ENCODE measurements around the gene PBXIP1.

GRCh38 chr1:154934358-154934948 lies 21.4 kb downstream of the PBXIP1 start:
- TF ChIP-seq, protein P1, sequence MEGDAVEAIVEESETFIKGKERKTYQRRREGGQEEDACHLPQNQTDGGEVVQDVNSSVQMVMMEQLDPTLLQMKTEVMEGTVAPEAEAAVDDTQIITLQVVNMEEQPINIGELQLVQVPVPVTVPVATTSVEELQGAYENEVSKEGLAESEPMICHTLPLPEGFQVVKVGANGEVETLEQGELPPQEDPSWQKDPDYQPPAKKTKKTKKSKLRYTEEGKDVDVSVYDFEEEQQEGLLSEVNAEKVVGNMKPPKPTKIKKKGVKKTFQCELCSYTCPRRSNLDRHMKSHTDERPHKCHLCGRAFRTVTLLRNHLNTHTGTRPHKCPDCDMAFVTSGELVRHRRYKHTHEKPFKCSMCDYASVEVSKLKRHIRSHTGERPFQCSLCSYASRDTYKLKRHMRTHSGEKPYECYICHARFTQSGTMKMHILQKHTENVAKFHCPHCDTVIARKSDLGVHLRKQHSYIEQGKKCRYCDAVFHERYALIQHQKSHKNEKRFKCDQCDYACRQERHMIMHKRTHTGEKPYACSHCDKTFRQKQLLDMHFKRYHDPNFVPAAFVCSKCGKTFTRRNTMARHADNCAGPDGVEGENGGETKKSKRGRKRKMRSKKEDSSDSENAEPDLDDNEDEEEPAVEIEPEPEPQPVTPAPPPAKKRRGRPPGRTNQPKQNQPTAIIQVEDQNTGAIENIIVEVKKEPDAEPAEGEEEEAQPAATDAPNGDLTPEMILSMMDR (IDR thresholded peaks at IDR 0.05; ENCODE audit: poor library complexity), result no peak
- TF ChIP-seq EZH2 (IDR thresholded peaks at IDR 0.05; ENCODE audit: borderline replicate concordance), result no peak
- TF ChIP-seq EZH2phosphoT487 (IDR thresholded peaks at IDR 0.05; ENCODE audit: low read depth, severe bottlenecking, unreplicated experiment), result no peak

All from hepatocyte (in vitro differentiated cells).